NCI-H345 (cell line): ENCODE measurements around the gene ABCC8.
"Not testable (repeated sequence)": the region's sequence is repeated elsewhere in the genome, so short reads cannot be mapped to it uniquely, and the experiment has no call there.

Source experiments
- DNase-seq: peaks from one replicate; lab custom pipeline; 2025; lab: John Stamatoyannopoulos, UW

The ABCC8 gene

GRCh38 chr11:17428925-17429324 is 47.7 kb downstream of the ABCC8 start:
- DNase-seq: no peak

DNA sequence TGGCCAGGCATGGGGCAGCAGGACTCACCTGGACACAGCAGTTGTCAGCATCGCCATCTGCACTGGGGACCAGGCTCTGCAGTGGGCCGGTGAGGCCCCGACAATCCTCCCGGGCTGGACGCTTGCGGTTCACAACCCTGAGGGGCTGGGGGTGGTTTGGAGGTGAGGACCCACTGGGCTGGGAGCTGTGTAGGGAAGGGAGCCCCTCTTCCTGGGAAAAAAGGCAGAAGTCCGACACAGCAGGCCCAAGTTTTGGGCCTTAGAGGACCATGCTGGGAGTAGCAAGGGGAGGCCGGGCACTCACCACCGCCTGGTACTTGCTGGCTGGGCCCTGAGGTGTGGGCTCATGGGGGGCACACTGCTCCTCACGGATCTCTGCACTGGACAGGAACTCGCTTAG is 48.4 kb downstream of the ABCC8 start:
- no peak for DNase-seq

DNA sequence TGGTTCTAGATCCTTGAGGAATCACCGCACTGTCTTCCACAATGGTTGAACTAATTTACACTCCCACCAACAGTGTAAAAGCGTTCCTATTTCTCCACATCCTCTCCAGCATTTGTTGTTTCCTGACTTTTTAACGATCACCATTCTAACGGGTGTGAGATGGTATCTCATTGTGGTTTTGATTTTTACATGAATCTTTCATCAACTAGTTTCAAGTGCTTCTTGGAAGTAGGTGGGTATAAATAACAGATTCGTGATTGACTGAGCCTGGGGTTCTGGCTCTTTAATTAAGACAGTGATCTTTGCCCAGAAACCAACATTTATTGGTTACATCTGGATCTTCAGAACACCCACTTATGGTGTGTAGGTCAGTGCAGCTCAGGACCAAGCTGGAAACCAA is 50.4 kb downstream of the ABCC8 start:
- DNase-seq: not testable (repeated sequence)

- DNase-seq: no peak
Measured at GRCh38 chr11:17423533-17424310, 52.9 kb downstream of the ABCC8 start.

DNA sequence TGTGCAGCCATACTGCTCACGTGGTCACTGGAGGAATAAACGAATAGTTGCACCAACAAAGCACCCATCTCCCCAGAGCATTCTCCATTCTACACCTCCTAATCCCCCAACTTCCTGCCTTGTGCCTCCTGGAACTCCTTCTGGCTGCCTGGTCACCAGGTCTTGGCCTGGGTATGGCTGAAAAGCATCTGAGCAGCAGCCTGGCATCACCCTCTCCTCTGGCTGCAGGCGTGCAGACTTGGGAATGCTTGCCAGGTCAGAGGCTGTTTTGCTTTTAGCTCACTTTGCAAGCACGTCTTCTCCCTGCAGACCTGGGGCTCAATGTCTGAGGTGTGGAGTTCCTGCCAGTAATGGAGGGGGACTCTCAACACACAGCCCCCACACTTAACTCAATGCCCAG is 54.9 kb downstream of the ABCC8 start:
- no peak for DNase-seq

GRCh38 chr11:17418444-17419081 is 58.1 kb downstream of the ABCC8 start:
- DNase-seq: no peak

- no peak for DNase-seq
Measured at GRCh38 chr11:17416492-17416891, 60.2 kb downstream of the ABCC8 start.

DNA sequence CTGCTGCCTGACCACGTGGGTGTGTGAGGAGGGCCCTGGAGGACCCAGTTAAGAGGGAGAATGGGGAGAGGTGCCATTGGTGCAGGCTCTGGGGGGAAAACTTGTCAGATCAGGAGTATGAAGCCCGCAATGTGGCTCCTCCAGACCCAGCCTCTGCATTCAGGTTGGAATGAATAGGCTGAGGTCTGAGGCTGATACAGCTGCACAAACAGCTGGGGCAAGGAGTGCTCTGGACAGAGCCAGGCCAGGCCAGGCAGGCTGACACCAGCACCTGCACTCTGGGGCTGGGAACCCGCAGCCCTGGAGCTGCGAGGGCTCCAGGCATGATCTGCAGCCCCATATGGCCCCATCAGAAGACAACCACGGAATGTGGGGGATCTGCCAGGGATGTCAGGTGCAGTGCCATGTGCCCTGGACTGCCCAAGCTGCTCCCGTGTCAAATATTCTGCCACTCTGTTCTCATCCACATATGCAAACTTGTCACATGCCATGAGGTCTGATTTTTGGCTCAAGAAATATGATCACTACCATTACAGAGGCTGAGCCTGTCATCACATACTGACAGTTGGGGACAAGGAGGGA is 61.0 kb downstream of the ABCC8 start:
- no peak for DNase-seq

DNA sequence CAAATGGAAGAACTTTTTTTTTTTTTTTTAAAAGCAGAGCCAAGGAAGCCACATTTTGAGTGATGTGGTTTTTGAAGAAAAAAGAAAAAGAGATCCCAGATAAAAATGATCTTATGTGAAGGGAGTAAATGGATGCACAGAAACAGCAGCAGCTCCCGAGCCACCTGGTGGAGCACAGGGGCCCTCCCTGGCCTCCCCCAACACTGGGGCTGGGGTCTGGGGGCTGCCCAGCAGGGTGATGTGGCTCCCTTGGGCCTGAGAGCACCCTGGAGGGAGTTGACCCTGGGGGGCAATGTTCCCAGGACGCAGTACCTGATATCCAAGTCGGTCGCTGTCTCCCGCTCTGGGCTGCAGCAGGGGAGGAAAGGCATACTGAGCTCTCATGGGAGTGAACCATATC is 61.7 kb downstream of the ABCC8 start:
- no peak for DNase-seq

DNA sequence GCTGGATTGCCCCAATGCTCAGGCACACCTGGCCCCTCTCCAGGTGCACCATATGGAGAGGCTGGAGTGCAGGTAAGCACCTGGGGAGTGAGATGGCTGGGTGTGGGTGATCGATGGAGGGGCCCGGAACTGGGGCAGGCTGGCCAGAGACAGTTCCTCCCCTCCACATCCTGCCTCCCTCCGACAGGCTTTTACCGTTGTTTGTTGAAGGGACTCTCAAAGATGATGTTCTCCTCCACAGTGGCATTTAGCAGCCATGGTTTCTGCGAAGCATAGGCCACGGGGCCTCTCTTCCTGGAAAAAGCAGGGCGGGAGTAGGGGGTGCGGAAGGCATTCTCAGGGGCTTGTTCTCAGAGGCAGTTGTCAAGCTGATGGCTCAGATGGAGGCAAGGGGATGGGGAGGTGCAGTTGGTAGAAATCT is 62.3 kb downstream of the ABCC8 start:
- DNase-seq: peak; percentile 75

GRCh38 chr11:17413414-17414316 is 63.0 kb downstream of the ABCC8 start:
- peak; percentile 81 for DNase-seq

GRCh38 chr11:17412488-17413180 is 64.0 kb downstream of the ABCC8 start:
- DNase-seq: peak; percentile 24

DNA sequence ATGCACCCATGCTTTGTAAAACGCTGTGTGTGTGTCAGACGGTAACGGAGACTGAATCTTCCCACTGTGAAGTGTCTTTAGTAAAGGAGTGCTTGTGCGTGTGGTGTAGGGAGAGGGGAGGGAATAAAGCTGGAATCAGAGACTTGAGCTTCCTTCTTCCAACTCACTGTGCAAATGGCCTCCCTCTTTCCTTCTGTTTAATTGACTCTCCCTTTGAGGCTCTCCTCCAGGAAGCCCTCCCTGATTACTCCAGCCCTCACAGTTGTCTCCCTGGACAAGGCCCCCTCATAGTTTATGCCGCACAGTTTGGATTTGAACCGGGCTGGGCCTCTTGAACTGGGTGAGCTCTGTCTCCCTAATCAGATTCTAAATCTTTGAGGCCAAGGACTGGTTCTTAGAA is 65.2 kb downstream of the ABCC8 start:
- no peak for DNase-seq

DNA sequence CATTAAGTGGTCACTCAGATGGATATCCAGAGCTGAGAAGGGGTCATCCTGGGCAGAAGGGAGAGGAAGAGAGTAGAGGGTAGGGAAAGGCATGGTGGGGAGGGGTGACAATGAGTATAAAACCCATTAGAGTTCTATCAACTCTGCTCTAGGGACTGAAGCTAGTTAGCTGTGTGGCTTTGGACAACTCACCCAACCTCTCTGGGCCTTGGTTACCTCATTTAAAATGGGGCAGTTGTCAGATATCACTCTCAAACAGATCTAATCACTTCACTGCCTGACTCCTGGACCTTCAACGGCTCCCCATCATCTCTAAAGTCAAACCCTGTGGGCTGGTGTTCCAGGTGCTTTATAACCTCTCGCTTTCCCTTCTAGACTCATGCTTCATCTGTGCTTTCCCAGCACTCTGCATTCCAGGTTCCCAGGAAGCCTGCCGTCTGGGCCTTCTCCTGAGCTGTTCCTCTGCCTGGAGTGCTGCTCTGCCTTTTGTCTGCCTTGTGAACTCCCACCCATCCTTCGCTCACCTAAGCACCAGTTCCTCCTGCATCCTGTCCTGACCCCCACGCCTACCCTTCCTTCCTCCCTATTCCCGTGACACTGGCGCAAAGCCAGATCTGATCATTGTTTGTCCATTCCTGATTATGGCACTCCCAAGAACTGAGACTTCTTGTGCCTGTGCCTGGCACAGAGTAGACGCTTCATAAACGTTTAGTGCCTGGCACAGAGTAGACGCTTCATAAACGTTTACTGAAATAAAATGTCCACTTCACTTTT is 65.9 kb downstream of the ABCC8 start:
- no peak for DNase-seq

GRCh38 chr11:17408641-17409040 is 68.0 kb downstream of the ABCC8 start:
- DNase-seq: peak; percentile 14

- no peak for DNase-seq
Measured at GRCh38 chr11:17408026-17408425, 68.6 kb downstream of the ABCC8 start.

GRCh38 chr11:17407575-17407974 is 69.1 kb downstream of the ABCC8 start:
- no peak for DNase-seq

DNA sequence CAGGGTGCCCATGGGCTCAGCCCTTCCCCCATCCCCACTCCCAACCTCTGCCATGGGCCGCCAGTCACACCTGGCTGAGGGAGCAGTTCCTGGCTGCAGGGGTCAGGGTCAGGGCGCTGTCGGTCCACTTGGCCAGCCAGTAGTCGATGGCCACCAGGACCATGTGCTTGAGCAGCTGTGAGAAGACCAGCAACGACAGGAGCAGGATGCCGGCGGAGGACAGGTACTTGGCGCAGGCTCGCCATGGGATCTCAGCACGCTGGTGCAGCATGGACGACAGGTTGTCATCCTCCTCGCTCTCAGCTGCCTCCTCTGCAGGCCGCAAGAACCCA is 69.9 kb downstream of the ABCC8 start:
- no peak for DNase-seq

DNA sequence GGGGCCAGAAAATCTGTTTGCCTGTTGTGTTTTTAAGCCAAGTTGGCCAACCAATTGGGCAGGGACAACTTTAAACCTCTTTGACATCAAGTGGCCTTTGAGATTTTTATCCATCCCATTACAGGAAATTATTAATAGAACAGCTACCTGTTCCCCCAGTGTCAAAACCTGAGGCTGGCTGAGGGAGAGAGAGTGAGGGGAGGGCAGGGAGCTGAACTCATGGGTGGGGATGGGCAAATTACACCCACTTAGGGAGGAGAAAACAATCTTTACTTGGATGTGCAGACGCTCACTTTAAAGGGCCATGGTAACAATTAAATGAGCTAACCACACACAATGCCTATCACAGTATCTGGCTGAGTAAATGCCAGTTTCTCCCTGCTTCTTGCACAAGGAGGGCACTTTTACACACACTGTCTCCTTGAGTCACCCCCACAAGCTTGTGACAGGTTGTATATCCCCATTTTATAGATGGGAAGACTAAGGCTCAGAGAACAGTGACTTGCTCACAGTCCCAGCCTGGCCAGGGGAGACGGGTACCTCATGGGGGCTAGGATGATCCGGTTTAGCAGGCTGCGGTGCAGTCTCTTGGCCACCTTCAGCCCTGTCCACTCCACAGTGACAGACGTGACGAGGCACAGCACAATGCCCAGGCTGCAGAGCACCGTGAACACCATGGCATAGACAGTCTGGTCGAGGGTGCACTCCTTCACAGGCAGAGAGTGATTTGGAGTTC is 70.4 kb downstream of the ABCC8 start:
- DNase-seq: no peak

DNA sequence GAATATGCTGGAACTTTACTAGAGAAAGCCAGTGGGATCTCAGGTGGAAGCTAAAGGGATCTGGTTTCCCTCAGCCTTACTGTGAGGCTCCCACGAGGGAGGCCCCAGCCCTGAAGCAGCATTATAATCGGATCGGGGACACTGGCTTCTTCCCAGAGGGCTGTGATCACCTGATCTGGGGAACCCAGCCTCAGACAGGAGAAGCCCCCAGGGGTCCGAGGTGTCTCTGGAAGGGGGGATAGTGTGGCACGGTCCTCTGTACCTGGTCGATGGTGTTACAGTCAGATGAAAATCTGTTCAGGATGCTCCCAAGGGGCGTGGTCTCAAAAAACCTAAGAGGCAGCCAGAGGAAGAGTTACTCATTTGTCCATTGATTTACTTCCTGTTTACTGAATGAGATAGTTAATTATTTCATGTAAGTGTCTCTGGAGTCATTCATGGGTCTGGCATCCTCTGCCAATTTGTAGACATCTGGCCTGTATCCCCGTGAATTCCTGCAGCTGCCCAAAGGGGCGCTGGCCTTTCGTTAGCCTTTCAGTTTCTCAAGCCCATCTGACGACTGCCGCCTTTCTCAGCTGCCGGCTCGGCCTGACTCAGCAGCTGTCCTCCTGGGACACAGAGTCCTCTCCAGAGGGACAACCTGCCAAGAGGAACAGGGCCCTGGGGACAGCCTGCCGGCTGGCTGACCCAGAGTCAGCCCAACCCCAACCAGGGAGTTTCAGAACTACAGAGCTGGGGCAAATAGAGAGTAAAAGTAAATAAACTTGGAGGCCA is 71.2 kb downstream of the ABCC8 start:
- no peak for DNase-seq
